H7 (cell line): ENCODE results near the gene LRGUK. TPM values are rescaled to one million over a fixed set of nuclear protein-coding genes. Genes with fewer than 3 reads are reported as not detected.

ENCODE experiments used
- DNase-seq: peaks from one replicate; pipeline ENCODE4 v3.0.0; 2012
- H3K27me3 ChIP-seq: 2 replicates; pipeline ENCODE4 v1.6.0; 2011; ENCODE audit warnings: mild to moderate bottlenecking, low read length; ENCODE audit not compliant: control insufficient read depth, insufficient read depth
- H3K36me3 ChIP-seq: replicated peaks from 2 replicates; pipeline ENCODE4 v1.5.1; 2011; ENCODE audit warnings: low read length; ENCODE audit not compliant: control insufficient read depth, insufficient read depth
- H3K4me3 ChIP-seq: 2 replicates; pipeline ENCODE4 v1.5.1; 2011; ENCODE audit warnings: low read depth, mild to moderate bottlenecking, control low read depth, low read length, moderate library complexity; ENCODE audit not compliant: insufficient read depth
- total RNA-seq: library from RNA; depleted of rRNA; stranded (reverse); fragments of >200 nt; shearing (Covaris generic); gene quantifications from 2 replicates; pipeline ENCODE4 v1.2.3, GENCODE V29; 2014; rRNA removed

LRGUK gene
- total RNA-seq, 1 experiment from 2014 or later, result 1.4 TPM

DNA sequence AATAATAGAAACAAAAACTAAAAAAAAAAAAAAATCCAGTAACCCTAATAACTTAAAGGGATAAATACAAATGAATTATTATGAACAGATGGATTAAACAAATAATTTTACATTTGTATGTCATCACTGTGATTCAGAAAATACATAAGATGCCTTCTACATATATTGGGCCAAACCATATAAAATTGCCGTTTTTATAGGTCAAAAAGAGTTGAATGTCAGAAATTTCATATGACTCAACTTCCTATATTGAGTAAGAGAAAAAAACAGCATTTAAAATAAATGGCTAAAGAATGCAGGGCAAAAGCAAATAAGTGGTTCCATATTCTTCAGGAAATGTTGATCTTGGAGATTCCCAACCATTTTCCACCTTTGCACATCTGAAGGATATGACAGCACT lies 180.2 kb downstream of the LRGUK start:
- Histone ChIP-seq H3K4me3 (no peak overlapping the region), H3K27me3 (no peaks in the 10 kb centered on the region), H3K36me3 (peaks cover 1% of the 10 kb centered on the region)
- DNase-seq, result no peak

DNA sequence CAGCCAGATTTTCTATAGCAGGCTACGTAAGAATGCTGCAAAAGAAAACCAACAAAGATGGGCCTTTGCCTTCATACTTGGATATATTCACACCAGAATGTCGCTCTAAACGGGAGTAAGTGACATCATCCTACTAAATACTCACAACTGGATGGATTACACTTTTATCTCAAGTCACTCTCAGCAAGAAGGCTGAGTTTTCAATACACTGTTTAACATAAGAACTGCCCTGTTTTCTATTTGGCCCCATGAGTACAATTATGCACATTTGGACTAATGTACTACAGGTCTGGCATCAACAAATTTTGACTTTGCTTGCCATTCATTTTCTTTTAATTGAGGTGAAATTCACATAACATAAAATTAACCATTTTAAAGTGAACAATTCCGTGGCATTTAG lies 181.4 kb downstream of the LRGUK start:
- no peak overlapping the region for H3K4me3 ChIP-seq
- peaks cover 1% of the 10 kb centered on the region for H3K36me3 ChIP-seq
- no peak for DNase-seq
- H3K27me3 ChIP-seq, result no peaks in the 10 kb centered on the region

DNA sequence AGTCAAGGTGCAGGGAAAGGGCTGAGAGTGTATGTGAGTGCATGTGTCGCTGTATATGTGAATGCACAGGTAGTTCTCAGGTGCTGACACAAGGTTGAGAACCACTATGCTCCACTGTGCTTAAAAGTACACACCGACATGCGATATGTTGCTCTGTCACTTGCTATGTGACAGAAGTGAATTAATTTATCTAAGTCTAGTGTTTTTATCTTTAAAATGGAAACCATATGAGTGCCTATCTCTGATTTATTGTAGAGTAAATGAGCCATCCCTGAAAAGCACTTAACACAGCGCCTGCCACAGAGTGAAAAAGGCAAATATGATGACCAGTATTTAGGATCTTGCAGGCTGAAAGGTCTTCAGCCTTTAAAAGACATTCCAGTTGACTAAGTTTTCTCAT lies 184.7 kb downstream of the LRGUK start:
- Histone ChIP-seq H3K36me3 (no peaks in the 10 kb centered on the region), H3K27me3 (no peaks in the 10 kb centered on the region), H3K4me3 (no peak overlapping the region)
- DNase-seq, result no peak

DNA sequence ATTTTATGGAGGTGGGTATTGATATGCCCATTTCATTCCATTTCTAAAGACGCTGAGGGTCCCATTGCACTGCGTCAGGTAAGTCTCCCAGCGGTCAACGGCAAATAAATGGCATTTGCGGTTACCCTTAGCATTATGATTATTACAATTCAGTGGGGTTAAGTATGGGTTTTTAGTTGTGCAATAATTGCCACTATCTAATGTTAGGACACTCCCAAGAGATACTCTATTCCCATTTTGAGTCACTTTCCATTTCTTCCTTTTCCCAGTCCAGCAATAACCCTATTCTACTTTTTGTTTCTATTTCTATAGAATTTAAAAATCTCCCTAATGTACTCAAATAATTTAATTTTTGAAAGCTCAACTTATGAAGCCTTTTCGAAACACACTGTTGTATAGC lies 185.6 kb downstream of the LRGUK start:
- no peak overlapping the region for H3K4me3 ChIP-seq
- H3K36me3 ChIP-seq, result no peaks in the 10 kb centered on the region
- H3K27me3 ChIP-seq, result no peaks in the 10 kb centered on the region
- DNase-seq, result no peak

DNA sequence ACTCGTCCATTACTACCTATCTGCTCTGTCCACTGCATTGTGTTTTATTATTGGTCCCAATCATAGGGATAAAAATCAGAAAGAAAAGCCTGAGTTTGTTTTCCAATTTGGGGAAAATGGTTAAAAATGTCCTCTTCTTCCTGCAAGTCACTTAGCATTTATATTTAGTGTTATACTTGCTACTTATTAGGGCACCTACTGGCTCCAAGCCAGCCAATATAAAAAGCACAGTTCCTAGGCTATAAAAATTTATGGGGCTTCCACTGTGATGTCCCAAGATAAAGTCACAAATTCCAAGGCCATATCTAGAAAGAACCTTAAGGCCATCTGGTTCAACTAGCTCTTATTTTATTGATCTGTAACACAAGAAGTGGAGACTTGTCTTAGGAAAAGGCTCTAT lies 186.4 kb downstream of the LRGUK start:
- Histone ChIP-seq H3K27me3 (no peaks in the 10 kb centered on the region), H3K36me3 (no peaks in the 10 kb centered on the region), H3K4me3 (no peak overlapping the region)
- DNase-seq, result no peak

Other genes with a start within 250 kb of the LRGUK start
- gene SLC35B4, start 189.6 kb downstream of the LRGUK start, total RNA-seq, result 18.5 and 18.6 TPM in 2 replicates